Calu3 (cell line): ENCODE measurements around the gene SUSD5. TPM values are rescaled to one million over a fixed set of nuclear protein-coding genes. Genes with fewer than 3 reads are reported as not detected.

Experiments used
- BruUV-seq: library from RNA; stranded (reverse); fragments of 400-500 nt; replicated peaks from 2 replicates; lab custom pipeline; 2021; lab: Mats Ljungman, UMichigan
- CTCF ChIA-PET: fragments of 300-600 bp; sonication (Branson Sonifier 250); formaldehyde crosslinking; loops from one replicate; lab custom pipeline; 2022; ENCODE audit warnings: antibody characterized with exemption; lab: Charles Lee
- DNase-seq: peaks from one replicate; pipeline ENCODE4 v3.0.0; 2022
- H3K27ac Mint-ChIP-seq: one replicate; pipeline ENCODE4 v1.8.0; 2022; ENCODE audit warnings: mixed read lengths; ENCODE audit not compliant: unreplicated experiment
- H3K27me3 Mint-ChIP-seq: one replicate; pipeline ENCODE4 v1.8.0; 2022; ENCODE audit warnings: mixed read lengths; ENCODE audit not compliant: unreplicated experiment
- H3K36me3 Mint-ChIP-seq: one replicate; pipeline ENCODE4 v1.8.0; 2022; ENCODE audit warnings: mild to moderate bottlenecking, moderate library complexity, mixed read lengths; ENCODE audit not compliant: insufficient read depth, unreplicated experiment
- H3K4me1 Mint-ChIP-seq: one replicate; pipeline ENCODE4 v1.8.0; 2022; ENCODE audit warnings: mild to moderate bottlenecking, low read depth, mixed read lengths; ENCODE audit not compliant: unreplicated experiment
- H3K4me3 Mint-ChIP-seq: one replicate; pipeline ENCODE4 v1.8.0; 2022; ENCODE audit warnings: mild to moderate bottlenecking, low read depth, moderate library complexity, mixed read lengths; ENCODE audit not compliant: unreplicated experiment
- H3K9me3 Mint-ChIP-seq: one replicate; pipeline ENCODE4 v1.8.0; 2022; ENCODE audit warnings: low read depth, mixed read lengths; ENCODE audit not compliant: unreplicated experiment
- CTCF ChIP-seq: fragments of 200-600 bp; IDR thresholded peaks from one replicate; pipeline ENCODE4 v1.8.0; 2022; ENCODE audit warnings: antibody characterized with exemption; ENCODE audit not compliant: unreplicated experiment
- intact Hi-C: fragments of 100-400 bp; cut with micrococcal nuclease; formaldehyde crosslinking; loops from one replicate; pipeline ENCODE4 v1.10.0; 2022; ENCODE audit not compliant: unreplicated experiment
- total RNA-seq: library from RNA; stranded (reverse); gene quantifications from 2 replicates; pipeline ENCODE4 v1.2.3, GENCODE V29; 2022

Gene SUSD5
- total RNA-seq, 1 experiment from 2014 or later, result 0.21 TPM

- BruUV-seq, result no TSS peak
- Mint-ChIP-seq H3K36me3 (no peaks in the 10 kb centered on the region), H3K27ac (no peak overlapping the region), H3K4me1 (no peaks in the 10 kb centered on the region), H3K9me3 (no peaks in the 10 kb centered on the region), H3K4me3 (no peak overlapping the region), H3K27me3 (no peaks in the 10 kb centered on the region)
- TF ChIP-seq CTCF, result no peak
- CTCF ChIA-PET, result interaction anchor here (0.6 to 1.7 kb wide), 4 partner anchors 152 to 531 kb away, joined by 3 to 6 read pairs (median 4); no protein-coding TSS in a partner anchor
- DNase-seq, result no peak
- intact Hi-C loops, result no loop called here
These were observed 71.7 kb downstream of the SUSD5 start for GRCh38 chr3:33146791-33147445.

GRCh38 chr3:33145901-33146580, 72.6 kb downstream of the SUSD5 start:
- Mint-ChIP-seq H3K4me1 (no peaks in the 10 kb centered on the region), H3K36me3 (no peaks in the 10 kb centered on the region), H3K27ac (no peak overlapping the region), H3K4me3 (no peak overlapping the region), H3K27me3 (no peaks in the 10 kb centered on the region), H3K9me3 (no peaks in the 10 kb centered on the region)
- intact Hi-C loops, result no loop called here
- CTCF ChIA-PET, result interaction anchor here (0.6 to 1.7 kb wide), 2 partner anchors 153 to 214 kb away, joined by 3 to 5 read pairs; no protein-coding TSS in a partner anchor
- no TSS peak for BruUV-seq
- no peak for DNase-seq
- no peak for TF ChIP-seq CTCF

- no peak overlapping the region for H3K27ac Mint-ChIP-seq
- no peaks in the 10 kb centered on the region for H3K9me3 Mint-ChIP-seq
- no peaks in the 10 kb centered on the region for H3K4me1 Mint-ChIP-seq
- no peak overlapping the region for H3K4me3 Mint-ChIP-seq
- BruUV-seq, result no TSS peak
- no peak for TF ChIP-seq CTCF
- intact Hi-C loops, result no loop called here
- H3K36me3 Mint-ChIP-seq, result no peaks in the 10 kb centered on the region
- CTCF ChIA-PET, result interaction anchor here (1.7 kb wide), 1 partner anchor 215 kb away, joined by 5 read pairs; no protein-coding TSS in a partner anchor
- H3K27me3 Mint-ChIP-seq, result no peaks in the 10 kb centered on the region
- DNase-seq, result no peak
These were observed 73.2 kb downstream of the SUSD5 start for GRCh38 chr3:33145221-33145900.

- H3K27ac Mint-ChIP-seq, result no peak overlapping the region
- no peaks in the 10 kb centered on the region for H3K4me1 Mint-ChIP-seq
- H3K36me3 Mint-ChIP-seq, result no peaks in the 10 kb centered on the region
- no peaks in the 10 kb centered on the region for H3K9me3 Mint-ChIP-seq
- intact Hi-C loops, result no loop called here
- DNase-seq, result no peak
- TF ChIP-seq CTCF, result peak; percentile 28
- BruUV-seq, result no TSS peak
- no peak overlapping the region for H3K4me3 Mint-ChIP-seq
- H3K27me3 Mint-ChIP-seq, result no peaks in the 10 kb centered on the region
- CTCF ChIA-PET, result no interaction called here
These were observed 74.2 kb downstream of the SUSD5 start for GRCh38 chr3:33144433-33144832.
